CD4-positive, alpha-beta T cell treated with Interleukin-6 at 100 ng/mL for 8 hours (primary cell): ENCODE measurements around the gene KRT6B.
"Not testable (repeated sequence)": the region's sequence is repeated elsewhere in the genome, so short reads cannot be mapped to it uniquely, and the experiment has no call there.

Experiments
- DNase-seq: peaks from one replicate; pipeline ENCODE4 v3.0.0-alpha.2; 2020; ENCODE audit warnings: mixed read lengths, low spot score

Gene KRT6B

DNA sequence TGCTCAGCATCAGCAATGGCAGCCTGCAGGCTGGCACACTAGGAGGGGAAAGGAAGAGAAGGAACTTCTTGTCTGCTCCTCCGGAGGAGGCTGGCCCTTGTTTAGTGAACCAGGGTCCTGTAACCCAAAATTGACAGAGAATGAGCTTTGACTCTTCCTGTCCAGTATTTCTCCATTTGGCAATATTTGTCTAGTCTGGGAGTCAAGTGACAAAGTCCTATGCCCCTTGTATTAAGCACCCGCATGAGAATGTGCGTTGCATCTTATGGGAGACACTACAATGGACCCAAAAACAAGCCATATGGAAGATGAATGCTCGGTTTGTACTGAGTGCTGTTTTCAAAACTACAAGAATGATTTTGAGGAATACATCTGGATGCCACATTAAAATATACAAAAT lies 17.9 kb upstream of the KRT6B start:
- no peak for DNase-seq

DNA sequence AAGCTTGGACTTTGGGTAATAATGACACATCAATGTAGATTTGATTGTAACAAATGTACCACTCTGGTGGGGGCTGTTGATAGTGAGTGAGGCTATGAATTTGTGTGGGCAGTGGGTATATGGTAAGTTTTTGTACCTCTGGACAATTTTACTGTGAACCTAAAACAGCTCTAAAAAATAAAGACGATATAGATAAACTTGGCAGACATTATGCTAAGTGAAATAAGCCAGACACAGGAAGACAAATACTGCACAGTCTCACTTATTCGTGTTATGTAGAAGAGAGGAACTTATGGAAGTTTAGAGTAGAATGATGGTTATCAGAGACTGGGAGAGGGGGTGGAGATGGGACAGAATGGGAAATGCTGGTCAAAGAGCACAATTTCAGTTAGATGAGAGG lies 13.0 kb upstream of the KRT6B start:
- DNase-seq: no peak

DNA sequence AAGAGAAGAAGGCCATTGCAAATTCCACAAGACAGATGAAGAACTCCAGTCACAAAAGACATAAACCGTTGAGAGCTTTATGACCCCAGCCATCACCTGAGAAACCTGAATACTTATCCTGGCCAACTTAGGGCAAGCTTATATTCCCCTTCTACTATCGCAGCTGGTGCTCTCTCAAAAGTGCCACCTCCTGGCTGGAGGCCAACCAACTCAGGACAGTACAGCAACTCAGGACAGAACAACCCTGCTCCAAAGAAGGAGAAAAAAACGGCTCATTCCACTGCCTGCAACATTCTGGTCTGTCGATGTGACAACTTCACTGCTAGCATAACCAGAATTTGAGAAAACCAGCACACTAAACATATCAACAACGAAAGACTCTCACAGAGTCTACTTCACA lies 9.7 kb upstream of the KRT6B start:
- DNase-seq: no peak

DNA sequence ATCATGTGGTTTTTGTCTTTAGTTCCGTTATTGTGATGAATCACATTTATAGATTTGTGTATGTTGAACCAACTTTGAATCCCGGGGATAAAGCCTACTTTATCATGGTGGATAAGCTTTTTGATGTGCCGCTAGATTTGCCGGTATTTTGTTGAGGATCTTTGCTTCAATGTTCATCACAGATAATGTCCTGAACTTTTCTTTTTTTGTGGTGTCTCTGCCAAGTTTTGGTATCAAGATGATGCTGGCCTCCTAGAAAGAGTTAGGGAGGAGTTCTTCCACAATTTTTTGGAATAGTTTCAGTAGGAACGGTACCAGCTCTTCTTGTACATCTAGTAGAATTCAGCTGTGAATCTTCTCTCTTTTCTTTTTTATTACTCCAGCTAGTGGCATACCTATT lies 6.9 kb upstream of the KRT6B start:
- DNase-seq: no peak

DNA sequence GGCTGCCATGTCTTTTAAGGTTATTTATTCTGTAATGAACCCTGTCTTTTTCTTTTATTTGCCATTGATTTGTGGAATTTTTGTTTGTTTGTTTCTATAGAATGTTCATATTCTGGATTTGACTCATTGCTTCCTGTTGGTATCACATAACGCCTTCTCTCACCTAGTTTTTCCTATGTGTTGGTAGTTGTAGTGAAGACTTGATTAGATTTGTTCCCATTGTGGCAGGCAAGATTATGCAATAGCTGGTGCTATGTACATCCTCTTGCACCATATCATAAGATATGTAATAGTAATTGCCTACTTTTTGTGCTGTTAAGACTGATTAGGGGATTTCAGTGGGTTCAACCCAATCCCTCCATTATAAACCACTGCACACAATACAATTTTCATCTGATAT lies 3.9 kb upstream of the KRT6B start:
- no peak for DNase-seq

DNA sequence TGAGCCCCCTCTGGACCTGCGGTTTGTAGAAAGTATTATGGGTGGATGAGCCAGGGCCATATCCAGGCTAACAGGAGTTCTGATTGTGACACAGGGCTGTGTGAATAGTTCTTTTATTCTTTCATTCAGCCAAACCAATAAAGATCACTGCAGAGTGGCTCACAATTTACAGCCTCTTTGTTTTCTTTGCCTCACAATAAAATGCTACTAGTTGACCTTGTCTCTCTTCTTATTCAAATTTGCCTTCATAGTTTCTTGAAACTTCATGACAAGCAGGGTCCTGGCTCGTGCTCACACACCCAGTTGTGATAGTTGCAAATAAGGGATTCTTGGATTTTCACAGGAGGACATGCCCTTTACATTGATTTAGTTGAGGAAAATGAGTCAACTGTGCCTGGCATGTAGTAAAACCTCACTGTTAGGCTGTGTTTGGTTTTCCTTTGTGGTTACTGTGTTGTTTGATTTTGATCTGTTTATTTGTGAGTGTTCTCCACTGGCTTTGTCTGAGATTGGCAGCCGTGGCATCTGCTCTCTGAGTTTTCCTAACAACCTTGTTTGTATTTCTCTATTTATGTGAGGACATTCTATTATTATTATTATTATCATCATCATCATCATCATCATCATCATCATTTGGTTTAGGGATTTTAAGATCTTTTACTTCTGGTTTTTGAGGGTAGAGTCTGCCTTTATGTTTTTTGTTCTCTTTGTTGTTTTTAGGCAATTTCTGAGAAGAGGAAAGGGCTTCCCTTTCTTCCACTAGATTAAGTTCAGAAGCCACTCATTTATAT lies 2.7 kb upstream of the KRT6B start:
- no peak for DNase-seq

DNA sequence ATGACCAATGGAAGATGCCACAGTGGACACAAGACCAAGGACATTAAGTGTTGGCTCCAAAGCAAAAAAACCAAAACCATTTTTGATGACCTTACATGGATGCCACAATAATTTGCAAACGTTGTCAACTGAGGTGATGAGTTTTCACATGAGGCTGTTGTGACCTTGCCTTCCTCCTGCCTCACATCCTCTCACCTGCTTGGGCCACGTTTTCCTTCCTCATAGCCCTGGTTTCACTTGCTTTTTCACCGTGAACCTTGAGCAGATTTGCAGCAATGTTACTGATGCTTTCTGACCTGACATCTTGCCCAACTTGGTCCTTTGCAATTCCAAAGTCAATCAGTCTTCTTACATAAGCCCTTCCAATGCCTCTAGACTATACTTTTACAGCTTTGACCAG lies 3.7 kb downstream of the KRT6B start:
- no peak for DNase-seq

DNA sequence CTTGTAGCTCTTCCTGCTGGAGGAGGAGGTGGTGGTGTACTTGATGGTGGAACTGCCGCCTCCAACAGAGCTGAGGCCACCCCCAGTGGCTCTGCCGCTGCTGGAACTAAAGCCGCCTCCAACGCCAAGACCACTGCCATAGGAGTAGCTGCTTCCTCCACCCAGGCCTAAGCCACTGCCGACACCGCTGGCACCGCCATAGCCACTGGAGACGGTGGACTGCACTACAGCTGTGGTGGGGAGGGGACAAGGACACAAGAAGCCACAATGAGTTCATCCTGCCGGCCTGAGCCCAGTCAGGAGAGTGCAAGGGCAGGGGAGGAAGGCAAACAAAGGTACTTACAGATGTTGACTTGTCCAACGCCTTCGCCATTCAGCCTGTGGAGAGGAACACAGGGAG lies 4.8 kb downstream of the KRT6B start:
- DNase-seq: not testable (repeated sequence)

DNA sequence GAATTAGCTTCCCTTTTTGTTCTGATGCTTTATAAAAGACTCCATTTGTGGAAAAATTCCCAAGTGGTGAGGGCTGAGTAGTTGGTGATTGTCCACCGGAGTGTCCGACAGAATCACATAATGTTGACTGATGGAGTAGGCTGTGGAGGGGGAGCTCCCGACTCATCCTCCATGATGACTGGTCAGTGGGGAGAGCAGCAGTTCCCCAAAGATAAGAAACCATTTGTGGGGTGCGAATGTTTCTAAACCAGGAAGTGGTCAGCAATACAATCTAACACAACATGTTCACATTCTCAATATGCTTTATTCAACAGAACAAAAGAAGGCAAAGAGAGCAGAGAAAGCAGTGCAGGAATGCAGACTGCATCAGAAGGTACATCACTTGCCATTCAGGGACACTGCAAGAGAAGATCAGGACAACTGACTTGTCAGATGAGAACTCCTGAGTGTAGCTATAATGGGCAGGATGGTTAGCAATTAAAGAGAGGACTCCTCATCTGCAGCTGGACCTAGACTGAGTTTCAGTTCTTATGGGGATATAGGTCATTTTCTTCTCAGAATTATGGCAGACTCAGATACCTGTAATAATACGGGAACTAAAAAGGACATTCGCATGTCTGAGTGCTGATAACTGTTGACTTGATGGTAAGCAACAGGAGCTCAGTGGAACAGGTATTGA lies 5.4 kb downstream of the KRT6B start:
- DNase-seq: no peak

DNA sequence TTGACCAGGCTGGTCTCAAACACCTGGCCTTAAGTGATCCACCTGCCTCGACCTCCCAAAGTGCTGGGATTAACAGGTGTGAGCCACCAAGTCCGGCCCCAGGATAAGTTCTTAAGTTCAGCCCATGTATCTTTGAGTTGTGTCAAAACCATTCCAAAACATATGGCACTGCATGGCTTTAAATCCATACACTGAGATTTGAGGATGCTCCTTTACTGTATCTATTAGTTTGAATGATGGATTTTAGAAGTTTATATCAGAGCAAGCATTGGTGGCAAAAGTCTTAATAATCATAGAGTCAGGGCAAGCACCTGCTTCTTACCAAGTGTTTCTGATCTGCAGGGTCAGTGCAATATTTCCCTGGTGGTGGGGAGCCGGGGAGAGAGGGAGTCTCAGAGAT lies 6.1 kb downstream of the KRT6B start:
- DNase-seq: no peak

DNA sequence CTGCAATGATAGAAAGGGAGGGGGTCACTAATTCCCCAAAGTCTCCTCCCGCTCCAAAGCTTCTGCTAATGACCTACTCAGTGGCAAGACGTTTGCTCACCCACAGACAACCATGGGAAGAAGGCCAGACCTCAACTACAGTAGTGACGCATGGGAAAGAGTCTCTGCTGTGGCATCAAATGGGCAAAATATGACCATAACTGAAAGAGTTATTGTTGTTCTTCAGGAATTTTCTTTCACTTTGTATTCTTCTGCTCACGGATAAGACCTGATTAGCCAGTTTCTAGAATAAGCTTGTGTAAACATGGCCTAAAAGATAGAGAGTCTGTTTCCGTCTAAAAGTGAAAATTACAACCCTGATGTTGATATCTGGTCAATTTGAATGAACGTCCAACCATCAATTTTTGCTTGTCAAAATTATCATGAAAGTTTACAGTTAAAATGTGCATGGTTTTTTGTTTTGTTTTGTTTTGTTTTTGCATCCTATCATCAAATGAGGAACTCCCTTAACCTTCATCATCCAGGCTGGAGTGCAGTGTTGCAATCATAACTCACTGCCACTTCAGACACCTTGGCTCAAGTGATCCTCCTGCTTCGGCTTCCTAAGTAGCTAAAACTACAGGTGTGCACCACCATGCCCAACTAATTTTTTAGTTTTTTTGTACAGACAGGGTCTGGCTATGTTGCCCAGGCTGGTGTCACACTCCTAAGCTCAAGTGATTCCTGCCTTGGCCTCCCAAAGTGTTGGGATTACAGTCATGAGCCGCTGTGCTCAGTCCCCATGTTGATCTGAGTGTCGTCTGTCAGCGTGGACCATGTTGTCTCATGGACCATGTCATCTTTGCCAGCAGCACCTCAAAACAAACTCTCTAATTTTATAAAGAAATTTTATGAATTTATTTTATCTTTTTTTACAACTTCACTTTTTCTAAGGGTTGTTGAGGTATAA lies 7.0 kb downstream of the KRT6B start:
- DNase-seq: no peak

DNA sequence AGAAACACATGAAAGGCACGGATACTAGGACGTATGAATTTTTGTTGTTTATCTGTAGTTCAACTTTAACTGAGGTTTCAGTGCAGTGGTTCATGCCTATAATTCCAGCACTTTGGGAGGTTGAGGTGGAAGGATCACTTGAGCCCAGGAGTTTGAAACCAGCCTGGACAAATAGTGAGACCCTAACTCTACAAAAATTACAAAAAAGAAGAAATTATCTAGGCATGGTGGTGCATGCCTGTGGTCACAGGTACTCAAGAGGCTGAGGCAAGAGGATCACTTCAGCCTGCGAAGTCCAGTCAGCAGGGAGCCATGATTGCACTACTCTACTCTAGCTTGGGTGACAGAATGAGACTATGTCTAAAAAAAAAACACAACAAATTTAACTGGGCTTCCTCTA lies 8.0 kb downstream of the KRT6B start:
- DNase-seq: no peak

DNA sequence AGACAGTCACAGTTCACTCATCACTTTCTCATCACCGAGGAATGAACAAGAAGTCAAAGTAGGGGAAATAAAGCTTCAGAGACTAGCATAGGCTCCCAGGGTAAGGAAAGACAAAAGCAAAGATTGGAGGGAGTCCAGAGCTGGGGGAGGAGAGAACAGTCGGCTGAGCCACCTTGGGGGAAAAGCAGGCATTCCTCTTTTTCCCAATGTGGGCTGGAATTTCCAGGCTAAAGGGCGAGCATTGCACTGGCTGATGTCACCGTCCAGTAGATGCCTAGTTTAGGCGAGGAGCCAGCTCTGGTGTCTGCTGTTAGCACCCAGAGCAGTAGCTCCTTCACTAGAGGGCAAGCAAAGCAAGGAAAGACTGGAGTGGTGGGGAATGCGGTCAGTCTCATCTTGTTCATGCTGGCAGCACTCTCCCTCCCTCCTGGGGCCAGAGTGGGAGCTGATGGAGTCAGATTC lies 9.3 kb downstream of the KRT6B start:
- DNase-seq: no peak

DNA sequence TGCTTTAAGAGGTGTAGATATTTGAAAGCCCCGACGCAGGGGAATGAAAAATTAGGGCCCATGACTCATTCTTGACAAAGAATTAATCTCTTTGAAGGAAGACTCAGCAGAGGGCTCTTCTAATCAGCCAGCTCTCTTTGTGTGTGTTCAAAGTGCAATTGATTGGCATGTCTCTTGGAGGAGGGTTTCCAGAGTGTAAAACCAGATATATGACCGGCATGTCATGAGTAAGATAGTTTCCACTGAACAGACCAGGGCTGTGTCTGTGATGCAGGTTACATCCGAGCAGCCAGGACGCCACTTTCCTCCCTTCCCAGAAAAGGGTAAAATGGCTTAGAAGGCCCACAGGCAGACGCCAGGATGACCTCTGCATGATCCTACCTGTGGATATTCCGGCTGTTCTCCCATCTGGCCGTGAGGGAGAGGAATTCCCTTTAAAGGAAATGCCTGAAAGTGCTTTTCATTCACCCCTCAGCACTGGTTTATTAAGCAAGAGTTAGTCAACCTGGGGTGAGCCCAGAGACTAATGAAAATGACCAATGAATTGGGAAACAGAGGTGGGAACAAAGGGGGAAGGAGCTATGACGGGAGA lies 10.5 kb downstream of the KRT6B start:
- no peak for DNase-seq

DNA sequence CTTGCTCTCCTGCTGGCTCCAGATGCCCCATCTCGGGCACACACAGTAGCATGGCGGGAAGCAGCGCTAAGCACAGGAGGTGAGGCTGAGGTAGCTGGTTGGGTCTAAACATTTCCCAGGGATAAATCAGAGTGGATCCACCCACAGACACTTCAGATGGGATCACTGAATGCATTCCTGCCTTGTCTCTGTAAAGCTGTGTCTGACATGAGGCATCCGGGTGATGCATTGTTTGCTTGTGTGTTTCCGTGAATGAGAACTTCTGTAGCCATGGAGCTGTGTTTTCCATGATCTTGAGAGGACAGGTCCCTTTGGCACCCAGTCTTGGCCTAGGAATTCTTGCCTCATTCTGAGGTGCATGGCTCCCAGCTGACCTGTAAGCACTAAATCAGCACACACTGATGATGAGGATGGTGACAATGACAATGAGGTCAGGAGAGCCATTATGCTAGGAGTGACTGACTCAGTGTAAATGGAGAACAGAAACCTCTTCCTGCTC lies 11.1 kb downstream of the KRT6B start:
- DNase-seq: no peak

DNA sequence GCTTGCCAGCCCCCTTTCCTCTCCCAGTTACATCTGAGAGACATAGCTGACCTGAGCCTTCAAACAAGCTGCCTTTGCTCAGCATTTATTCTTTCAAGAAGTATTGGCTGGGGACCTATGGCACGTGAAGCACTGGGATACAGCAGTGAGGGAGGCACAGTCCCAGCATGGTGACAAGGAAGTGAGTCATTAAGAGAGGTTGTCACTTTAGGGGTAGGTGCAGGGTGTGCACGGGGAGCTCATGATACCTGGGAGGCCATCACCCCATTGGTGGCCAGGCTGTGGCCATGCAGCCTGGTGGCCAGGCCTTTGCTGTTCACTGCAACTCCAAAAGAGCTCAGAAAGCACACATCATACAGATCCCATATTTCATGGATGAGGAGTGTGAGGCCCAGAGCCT lies 12.1 kb downstream of the KRT6B start:
- no peak for DNase-seq

DNA sequence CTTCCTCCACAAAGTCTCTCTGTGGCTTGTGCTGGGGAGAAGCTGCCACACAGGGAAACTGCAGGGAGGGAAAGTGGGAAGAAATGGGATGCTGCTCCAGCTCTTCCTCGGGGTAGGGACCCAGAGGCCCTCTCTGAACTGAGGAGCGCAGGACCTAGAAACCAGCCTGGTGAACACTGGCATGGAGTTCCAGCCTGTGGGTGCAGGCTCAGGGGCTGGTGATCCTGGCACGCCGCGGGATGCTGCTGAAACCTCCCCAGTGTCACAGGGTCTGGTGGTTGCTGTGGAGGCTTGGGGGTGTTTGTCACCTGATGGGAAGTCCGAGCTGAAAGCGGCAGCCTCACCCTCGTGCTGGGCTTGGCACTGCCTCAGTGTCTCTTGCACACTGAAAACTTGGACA lies 12.5 kb downstream of the KRT6B start:
- no peak for DNase-seq

DNA sequence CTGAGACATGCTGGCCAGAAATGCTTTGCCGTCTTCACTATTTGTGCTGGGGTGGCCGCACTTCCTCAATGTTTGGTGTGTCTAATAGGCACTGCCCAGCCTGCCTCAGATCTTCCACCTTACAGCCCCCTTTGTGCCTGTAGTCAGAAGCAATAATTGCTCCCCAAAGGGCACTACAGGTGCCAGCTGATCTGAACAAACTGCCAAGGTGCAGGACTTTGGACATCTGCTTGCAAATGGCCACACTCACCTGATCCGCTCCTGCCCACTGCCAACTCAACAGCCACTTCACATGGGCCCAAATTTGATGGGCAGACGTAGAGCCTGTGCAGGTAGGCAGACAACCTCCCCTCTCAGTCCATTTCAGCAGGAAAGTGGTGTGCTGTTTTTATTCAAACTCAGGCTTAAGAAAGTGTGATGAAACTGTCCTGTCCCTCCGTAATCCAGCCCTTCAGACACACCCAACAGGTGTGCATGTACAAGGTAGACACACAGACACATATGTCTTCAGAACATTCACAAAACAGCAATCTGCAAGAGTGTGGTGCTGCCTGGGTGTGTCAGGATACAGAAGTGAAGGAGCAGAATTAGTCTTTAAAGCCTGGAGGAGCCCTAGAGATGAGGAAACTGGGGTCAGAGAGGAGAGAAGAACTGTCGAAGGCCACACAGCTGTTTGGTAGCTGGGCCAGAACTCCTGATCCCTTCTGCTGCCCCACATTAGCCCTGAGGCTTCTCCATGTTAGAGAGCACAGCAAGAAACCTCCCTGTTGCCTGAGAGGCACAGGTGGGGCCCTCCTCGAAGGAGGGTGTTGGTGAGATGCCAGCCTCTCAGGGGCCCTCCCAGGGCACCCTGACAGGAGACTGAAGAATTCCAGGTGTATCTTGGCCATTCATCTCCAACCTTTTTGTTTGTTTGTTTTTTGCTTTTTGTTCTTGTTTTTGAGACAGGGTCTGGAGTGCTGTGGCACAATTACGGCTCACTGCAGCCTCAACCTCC lies 13.3 kb downstream of the KRT6B start:
- no peak for DNase-seq

DNA sequence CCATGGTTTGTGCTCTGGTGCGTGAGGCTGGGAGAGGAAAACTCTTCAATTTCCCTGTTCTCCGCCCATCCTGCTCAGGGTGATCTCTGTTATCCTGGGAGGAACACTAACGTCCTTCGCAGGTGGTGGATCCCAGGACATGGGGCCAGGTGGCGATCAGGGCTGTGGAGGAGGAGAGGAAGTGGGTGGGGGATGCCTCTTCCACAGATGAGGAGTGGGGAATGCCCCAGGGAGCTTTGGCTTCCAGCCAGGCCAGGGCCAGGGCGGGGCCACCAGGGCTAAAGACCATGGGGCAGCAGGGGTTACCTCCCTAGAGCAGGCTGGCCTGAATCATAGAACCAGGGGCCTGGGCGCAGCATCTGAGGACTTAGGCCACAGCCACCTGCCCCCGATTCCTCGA lies 14.4 kb downstream of the KRT6B start:
- no peak for DNase-seq

DNA sequence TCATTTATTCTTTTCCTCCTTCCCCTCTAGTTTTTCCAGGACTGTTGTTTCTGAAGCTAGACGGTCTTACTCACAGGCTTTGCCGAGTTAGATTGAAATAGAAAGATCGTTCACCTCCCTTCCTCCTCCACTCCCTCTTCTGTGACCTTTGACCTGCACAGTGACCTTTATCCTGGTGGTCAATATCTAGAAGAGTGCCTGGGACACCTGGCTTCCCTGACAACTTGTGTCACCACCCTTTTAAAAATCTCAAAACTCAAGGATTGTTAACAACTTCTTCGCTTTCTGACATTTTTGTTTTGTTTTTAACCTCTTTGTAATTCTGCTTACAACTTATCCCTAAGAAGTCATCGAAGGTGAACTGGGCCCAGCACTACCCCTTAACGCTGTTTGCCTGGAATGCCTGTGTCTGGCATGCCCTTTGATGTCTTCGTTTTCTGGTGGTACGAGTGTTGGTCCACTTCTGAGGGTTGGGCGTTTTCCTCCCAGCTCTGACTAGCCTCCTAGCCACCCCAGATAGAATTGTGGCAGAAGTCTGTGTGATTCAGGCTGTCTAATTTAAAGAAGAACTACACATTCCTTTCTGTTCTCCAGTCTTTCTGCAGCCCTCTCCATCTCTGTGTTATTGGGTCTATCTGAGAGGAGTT lies 15.0 kb downstream of the KRT6B start:
- no peak for DNase-seq
